ENCODE measurements around the gene MDN1.

MDN1 gene

GRCh38 chr6:89675949-89676748 lies 143.4 kb downstream of the MDN1 start:
- H3K27ac ChIP-seq (ENCODE audit: low read length) = no peak overlapping the region
- no peaks in the 10 kb centered on the region for H3K27me3 ChIP-seq (ENCODE audit: low read depth, low read length)
- no peaks in the 10 kb centered on the region for H3K4me1 ChIP-seq (ENCODE audit: low read length)
- H2AFZ ChIP-seq (ENCODE audit: low read depth, low read length) = no peak overlapping the region
- H3K4me2 ChIP-seq (ENCODE audit: low read length) = no peak overlapping the region
- H3K79me2 ChIP-seq (ENCODE audit: low read length) = no peaks in the 10 kb centered on the region
- no peak overlapping the region for H3K9ac ChIP-seq (ENCODE audit: low read length)
- H3K9me3 ChIP-seq (ENCODE audit: insufficient read depth, low read length) = no peaks in the 10 kb centered on the region
- no peaks in the 10 kb centered on the region for H4K20me1 ChIP-seq (ENCODE audit: insufficient read depth, low read length)
- TF ChIP-seq EZH2phosphoT487 (IDR thresholded peaks at IDR 0.05; ENCODE audit: low read depth) = no peak
- TF ChIP-seq CTCF (IDR thresholded peaks at IDR 0.05; ENCODE audit: low read depth, low read length) = no peak
- peaks cover 15% of the 10 kb centered on the region for H3K36me3 ChIP-seq (replicated peaks; ENCODE audit: low read depth, low read length)
- H3K4me3 ChIP-seq (ENCODE audit: low read length) = no peak overlapping the region

GRCh38 chr6:89670935-89671565 lies 148.5 kb downstream of the MDN1 start:
- no peak overlapping the region for H3K9ac ChIP-seq (ENCODE audit: low read length)
- H3K36me3 ChIP-seq (replicated peaks; ENCODE audit: low read depth, low read length) = peaks cover 10% of the 10 kb centered on the region
- no peaks in the 10 kb centered on the region for H4K20me1 ChIP-seq (ENCODE audit: insufficient read depth, low read length)
- no peaks in the 10 kb centered on the region for H3K9me3 ChIP-seq (ENCODE audit: insufficient read depth, low read length)
- TF ChIP-seq CTCF (IDR thresholded peaks at IDR 0.05; ENCODE audit: low read depth, low read length) (no peak), EZH2phosphoT487 (IDR thresholded peaks at IDR 0.05; ENCODE audit: low read depth) (no peak)
- H3K79me2 ChIP-seq (ENCODE audit: low read length) = no peaks in the 10 kb centered on the region
- no peaks in the 10 kb centered on the region for H3K27me3 ChIP-seq (ENCODE audit: low read depth, low read length)
- no peak overlapping the region for H3K4me3 ChIP-seq (ENCODE audit: low read length)
- no peaks in the 10 kb centered on the region for H3K4me1 ChIP-seq (ENCODE audit: low read length)
- H2AFZ ChIP-seq (ENCODE audit: low read depth, low read length) = no peak overlapping the region
- H3K4me2 ChIP-seq (ENCODE audit: low read length) = no peak overlapping the region
- no peak overlapping the region for H3K27ac ChIP-seq (ENCODE audit: low read length)

- Histone ChIP-seq H3K36me3 (replicated peaks; ENCODE audit: low read depth, low read length) (peaks cover 4% of the 10 kb centered on the region), H3K27me3 (ENCODE audit: low read depth, low read length) (no peaks in the 10 kb centered on the region), H3K9ac (ENCODE audit: low read length) (no peak overlapping the region), H2AFZ (ENCODE audit: low read depth, low read length) (no peak overlapping the region), H3K4me3 (ENCODE audit: low read length) (no peak overlapping the region), H3K4me1 (ENCODE audit: low read length) (no peaks in the 10 kb centered on the region), H3K79me2 (ENCODE audit: low read length) (no peaks in the 10 kb centered on the region), H3K4me2 (ENCODE audit: low read length) (no peak overlapping the region), H3K9me3 (ENCODE audit: insufficient read depth, low read length) (no peaks in the 10 kb centered on the region), H3K27ac (ENCODE audit: low read length) (no peak overlapping the region), H4K20me1 (ENCODE audit: insufficient read depth, low read length) (no peaks in the 10 kb centered on the region)
- TF ChIP-seq CTCF (IDR thresholded peaks at IDR 0.05; ENCODE audit: low read depth, low read length) = no peak
- TF ChIP-seq EZH2phosphoT487 (IDR thresholded peaks at IDR 0.05; ENCODE audit: low read depth) = no peak
These were observed 150.6 kb downstream of the MDN1 start for GRCh38 chr6:89669002-89669401.

GRCh38 chr6:89667872-89668556 lies 151.6 kb downstream of the MDN1 start:
- Histone ChIP-seq H3K27me3 (ENCODE audit: low read depth, low read length) (no peaks in the 10 kb centered on the region), H3K9ac (ENCODE audit: low read length) (no peak overlapping the region), H3K27ac (ENCODE audit: low read length) (no peak overlapping the region), H3K4me1 (ENCODE audit: low read length) (no peaks in the 10 kb centered on the region), H3K4me3 (ENCODE audit: low read length) (no peak overlapping the region), H3K4me2 (ENCODE audit: low read length) (no peak overlapping the region), H4K20me1 (ENCODE audit: insufficient read depth, low read length) (no peaks in the 10 kb centered on the region), H3K36me3 (replicated peaks; ENCODE audit: low read depth, low read length) (peaks cover 8% of the 10 kb centered on the region), H3K79me2 (ENCODE audit: low read length) (no peaks in the 10 kb centered on the region), H2AFZ (ENCODE audit: low read depth, low read length) (no peak overlapping the region), H3K9me3 (ENCODE audit: insufficient read depth, low read length) (no peaks in the 10 kb centered on the region)
- TF ChIP-seq EZH2phosphoT487 (IDR thresholded peaks at IDR 0.05; ENCODE audit: low read depth) (no peak), CTCF (IDR thresholded peaks at IDR 0.05; ENCODE audit: low read depth, low read length) (no peak)

Measured in OCI-LY3 (cell line).